Mammary epithelial cell (primary cell): ENCODE measurements around the gene TLR8.

Experiments
- CTCF ChIP-seq, 2 donors: IDR thresholded peaks in 1 of 2; conservative IDR thresholded peaks in 1 of 2; 2 replicates each; pipeline ENCODE4 v1.5.1; 2011 to 2012; ENCODE audit warnings: inconsistent platforms in 2 of 2, low read length in 2 of 2, mild to moderate bottlenecking in 2 of 2, control low read depth in 1 of 2, low read depth in 1 of 2; ENCODE audit not compliant: insufficient read depth in 1 of 2; ENCODE audit errors: extremely low read depth in 1 of 2
- EZH2 ChIP-seq: IDR thresholded peaks from 2 replicates; pipeline ENCODE4 v1.6.1; 2012; ENCODE audit warnings: low read length, inconsistent platforms, borderline replicate concordance

- TF ChIP-seq CTCF (conservative IDR thresholded peaks at IDR 0.05 in 1 of 2, IDR thresholded peaks at IDR 0.05 in 1 of 2; ENCODE audit: extremely low read depth in 1 of 2, insufficient read depth in 1 of 2, low read depth in 1 of 2, low read length in 2 of 2) (no peak), EZH2 (no peak)
Observed at GRCh38 chrX:12887141-12887540, 19.3 kb upstream of the TLR8 start.
